Fibroblast of lung (primary cell): ENCODE data around the gene PMEPA1. TPM values are rescaled to one million over a fixed set of nuclear protein-coding genes. Genes with fewer than 3 reads are reported as not detected.

Experiments
- DNase-seq, 2 donors: peaks; one replicate each; pipeline versions ENCODE4 v3.0.0 to v3.0.0-alpha.2; 2010; ENCODE audit warnings: low read depth in 2 of 2
- H2AFZ ChIP-seq: 2 replicates; pipeline ENCODE4 v1.5.1; 2012; ENCODE audit warnings: low read length, control low read depth, inconsistent platforms
- H3K27ac ChIP-seq: 2 replicates; pipeline ENCODE4 v1.5.1; 2011; ENCODE audit warnings: low read length, control low read depth; ENCODE audit not compliant: insufficient read depth
- H3K27me3 ChIP-seq: 2 replicates; pipeline ENCODE4 v1.5.1; 2011; ENCODE audit warnings: mild to moderate bottlenecking, low read length; ENCODE audit not compliant: control insufficient read depth, insufficient read depth
- H3K36me3 ChIP-seq: 2 replicates; pipeline ENCODE4 v1.5.1; 2011; ENCODE audit warnings: low read length; ENCODE audit not compliant: control insufficient read depth, insufficient read depth
- H3K4me1 ChIP-seq: 2 replicates; pipeline ENCODE4 v1.5.1; 2011; ENCODE audit warnings: low read length; ENCODE audit not compliant: control insufficient read depth, insufficient read depth; ENCODE audit errors: extremely low read depth
- H3K4me2 ChIP-seq: 2 replicates; pipeline ENCODE4 v1.5.1; 2011; ENCODE audit warnings: low read length, control low read depth; ENCODE audit not compliant: insufficient read depth; ENCODE audit errors: extremely low read depth
- H3K4me3 ChIP-seq, 4 experiments: fragments of 200-600 bp in 1 of 4; sonication (generic) in 1 of 4; replicated peaks in 1 of 4; 2 replicates each; pipeline ENCODE4 v1.5.1; 2011 to 2016; ENCODE audit warnings: low read length in 4 of 4, low read depth in 3 of 4, mild to moderate bottlenecking in 3 of 4, control low read depth in 2 of 4, inconsistent platforms in 1 of 4, mixed read lengths in 1 of 4; ENCODE audit not compliant: insufficient read depth in 1 of 4; ENCODE audit errors: control extremely low read depth in 1 of 4
- H3K79me2 ChIP-seq: 2 replicates; pipeline ENCODE4 v1.5.1; 2012; ENCODE audit warnings: mild to moderate bottlenecking, low read length, inconsistent platforms; ENCODE audit not compliant: control insufficient read depth, insufficient read depth
- H3K9ac ChIP-seq: 2 replicates; pipeline ENCODE4 v1.5.1; 2011; ENCODE audit warnings: mild to moderate bottlenecking, low read length, control low read depth; ENCODE audit not compliant: insufficient read depth
- H3K9me3 ChIP-seq: 2 replicates; pipeline ENCODE4 v1.5.1; 2012; ENCODE audit warnings: low read depth, low read length; ENCODE audit not compliant: control insufficient read depth, insufficient read depth
- H4K20me1 ChIP-seq: 2 replicates; pipeline ENCODE4 v1.5.1; 2011; ENCODE audit warnings: low read length; ENCODE audit not compliant: control insufficient read depth, insufficient read depth; ENCODE audit errors: extremely low read depth
- CTCF ChIP-seq, 2 donors: IDR thresholded peaks in 1 of 2; conservative IDR thresholded peaks in 1 of 2; 1 replicate in 1 of 2; 2 replicates in 1 of 2; pipeline ENCODE4 v1.5.1; 2011 to 2012; ENCODE audit warnings: low read length in 2 of 2, control low read depth in 1 of 2, inconsistent platforms in 1 of 2, low read depth in 1 of 2, mild to moderate bottlenecking in 1 of 2
- EZH2 ChIP-seq: IDR thresholded peaks from 2 replicates; pipeline ENCODE4 v1.5.1; 2012; ENCODE audit warnings: low read length, control low read depth, mild to moderate bottlenecking; ENCODE audit errors: missing control alignments
- polyA plus RNA-seq, 2 donors: library from polyadenylated mRNA; depleted of rRNA in 1 of 2; stranded (reverse) in 1 of 2; unstranded in 1 of 2; fragments of >200 nt; gene quantifications; 2 replicates each; pipeline ENCODE4 v1.2.1, GENCODE V29; 2011 to 2012; ENCODE audit warnings: missing spikeins in 1 of 2
- total RNA-seq: library from RNA; depleted of rRNA; stranded (reverse); fragments of >200 nt; gene quantifications from 2 replicates; pipeline ENCODE4 v1.2.1, GENCODE V29; 2014

Gene PMEPA1
- total and polyA plus RNA-seq, 2 donors (not counting 1 experiment from before 2014, with no cell fraction given), result 0.19 to 0.33 TPM

DNA sequence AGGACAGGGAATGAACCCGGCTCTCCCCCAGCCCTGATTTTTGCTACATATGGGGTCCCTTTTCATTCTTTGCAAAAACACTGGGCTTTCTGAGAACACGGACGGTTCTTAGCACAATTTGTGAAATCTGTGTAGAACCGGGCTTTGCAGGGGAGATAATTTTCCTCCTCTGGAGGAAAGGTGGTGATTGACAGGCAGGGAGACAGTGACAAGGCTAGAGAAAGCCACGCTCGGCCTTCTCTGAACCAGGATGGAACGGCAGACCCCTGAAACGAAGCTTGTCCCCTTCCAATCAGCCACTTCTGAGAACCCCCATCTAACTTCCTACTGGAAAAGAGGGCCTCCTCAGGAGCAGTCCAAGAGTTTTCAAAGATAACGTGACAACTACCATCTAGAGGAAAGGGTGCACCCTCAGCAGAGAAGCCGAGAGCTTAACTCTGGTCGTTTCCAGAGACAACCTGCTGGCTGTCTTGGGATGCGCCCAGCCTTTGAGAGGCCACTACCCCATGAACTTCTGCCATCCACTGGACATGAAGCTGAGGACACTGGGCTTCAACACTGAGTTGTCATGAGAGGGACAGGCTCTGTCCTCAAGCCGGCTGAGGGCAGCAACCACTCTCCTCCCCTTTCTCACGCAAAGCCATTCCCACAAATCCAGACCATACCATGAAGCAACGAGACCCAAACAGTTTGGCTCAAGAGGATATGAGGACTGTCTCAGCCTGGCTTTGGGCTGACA, 60.8 kb downstream of the PMEPA1 start:
- TF ChIP-seq CTCF (conservative IDR thresholded peaks at IDR 0.05 in 1 of 2, IDR thresholded peaks at IDR 0.05 in 1 of 2; ENCODE audit: low read depth in 1 of 2, low read length in 2 of 2), result no peak
- no peak for TF ChIP-seq EZH2
- no peak for DNase-seq
- Histone ChIP-seq H4K20me1 (no peaks in the 10 kb centered on the region), H3K27me3 (no peaks in the 10 kb centered on the region), H3K4me3 (no peak overlapping the region), H3K36me3 (no peaks in the 10 kb centered on the region), H3K9ac (no peak overlapping the region), H3K4me1 (no peaks in the 10 kb centered on the region), H3K27ac (no peak overlapping the region), H2AFZ (no peak overlapping the region), H3K4me2 (no peak overlapping the region), H3K79me2 (no peaks in the 10 kb centered on the region), H3K9me3 (no peaks in the 10 kb centered on the region)

DNA sequence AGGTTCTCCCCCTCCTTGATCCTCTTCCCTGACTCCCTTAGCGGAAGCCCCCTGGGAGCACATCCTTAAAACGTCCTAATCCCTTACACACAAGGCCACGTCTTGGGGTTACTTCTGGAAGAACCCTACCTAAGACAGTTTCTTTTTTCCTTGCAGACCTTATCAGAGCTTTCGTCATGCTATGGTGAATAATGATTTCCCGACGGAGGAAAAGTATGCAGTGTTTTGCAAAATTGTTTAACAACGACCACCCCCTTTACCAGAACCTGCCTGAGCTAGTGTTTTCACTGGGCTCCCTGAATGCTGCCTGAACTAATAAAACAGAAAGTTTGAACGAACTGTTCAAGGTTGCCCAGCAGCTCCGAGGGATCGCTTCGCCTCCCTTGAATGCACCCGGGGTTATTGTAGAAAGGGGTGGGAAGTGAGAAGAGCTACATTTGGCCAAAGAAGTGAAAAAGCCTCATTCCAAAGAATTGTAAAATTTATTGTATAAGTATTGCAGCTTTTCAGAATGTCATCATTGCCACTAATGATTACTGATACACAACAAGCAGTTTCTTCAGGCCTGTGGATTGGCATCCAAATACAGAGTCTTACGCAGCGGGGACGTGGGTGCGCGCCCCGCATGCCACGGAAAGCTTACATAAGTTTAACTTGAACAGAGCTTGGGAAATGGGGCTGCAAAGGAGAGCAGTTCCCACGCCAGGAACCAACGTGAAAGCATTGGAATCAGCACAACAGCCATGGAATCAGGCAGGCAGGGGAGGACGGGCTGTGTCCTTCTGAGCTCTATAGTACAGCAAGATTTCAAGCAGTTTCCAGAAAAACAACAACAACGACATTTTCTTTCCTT, 61.7 kb downstream of the PMEPA1 start:
- TF ChIP-seq CTCF (conservative IDR thresholded peaks at IDR 0.05 in 1 of 2, IDR thresholded peaks at IDR 0.05 in 1 of 2; ENCODE audit: low read depth in 1 of 2, low read length in 2 of 2), result no peak
- no peak for TF ChIP-seq EZH2

More for the DNA sequence above, 61.7 kb downstream of the PMEPA1 start:
- no peaks in the 10 kb centered on the region for H3K4me1 ChIP-seq
- no peaks in the 10 kb centered on the region for H3K79me2 ChIP-seq
- no peak overlapping the region for H2AFZ ChIP-seq
- H3K27me3 ChIP-seq, result no peaks in the 10 kb centered on the region
- no peaks in the 10 kb centered on the region for H4K20me1 ChIP-seq
- H3K4me3 ChIP-seq, result no peak overlapping the region
- H3K9me3 ChIP-seq, result no peaks in the 10 kb centered on the region
- H3K27ac ChIP-seq, result no peak overlapping the region
- H3K36me3 ChIP-seq, result no peaks in the 10 kb centered on the region
- no peak overlapping the region for H3K9ac ChIP-seq
- H3K4me2 ChIP-seq, result no peak overlapping the region
- DNase-seq, result no peak
